Muscle layer of duodenum (tissue), 2 donors: Measurements from ENCODE around the gene NATD1.

Experiments used
- H3K27ac ChIP-seq: one replicate; pipeline ENCODE4 v1.7.0; 2013; ENCODE audit warnings: mild to moderate bottlenecking, low read length
- H3K27me3 ChIP-seq: one replicate; pipeline ENCODE4 v1.7.0; 2013; ENCODE audit warnings: low read depth, mild to moderate bottlenecking, control low read depth, low read length
- H3K36me3 ChIP-seq, 2 donors: one replicate each; pipeline ENCODE4 v1.7.0; 2013; ENCODE audit warnings: low read length in 2 of 2, control low read depth in 1 of 2, mild to moderate bottlenecking in 1 of 2; ENCODE audit not compliant: insufficient read depth in 2 of 2, control insufficient read depth in 1 of 2
- H3K4me1 ChIP-seq, 2 donors: one replicate each; pipeline ENCODE4 v1.7.0; 2013; ENCODE audit warnings: low read length in 2 of 2, mild to moderate bottlenecking in 2 of 2, control low read depth in 1 of 2, moderate library complexity in 1 of 2; ENCODE audit not compliant: insufficient read depth in 2 of 2, control insufficient read depth in 1 of 2
- H3K4me3 ChIP-seq, 2 donors: one replicate each; pipeline ENCODE4 v1.7.0; 2013; ENCODE audit warnings: low read length in 2 of 2, low read depth in 1 of 2, mild to moderate bottlenecking in 1 of 2
- H3K9me3 ChIP-seq, 2 donors: one replicate each; pipeline ENCODE4 v1.7.0; 2013; ENCODE audit warnings: low read length in 2 of 2, control low read depth in 1 of 2, mild to moderate bottlenecking in 1 of 2; ENCODE audit not compliant: control insufficient read depth in 1 of 2
- donor health status: healthy.

The NATD1 gene

DNA sequence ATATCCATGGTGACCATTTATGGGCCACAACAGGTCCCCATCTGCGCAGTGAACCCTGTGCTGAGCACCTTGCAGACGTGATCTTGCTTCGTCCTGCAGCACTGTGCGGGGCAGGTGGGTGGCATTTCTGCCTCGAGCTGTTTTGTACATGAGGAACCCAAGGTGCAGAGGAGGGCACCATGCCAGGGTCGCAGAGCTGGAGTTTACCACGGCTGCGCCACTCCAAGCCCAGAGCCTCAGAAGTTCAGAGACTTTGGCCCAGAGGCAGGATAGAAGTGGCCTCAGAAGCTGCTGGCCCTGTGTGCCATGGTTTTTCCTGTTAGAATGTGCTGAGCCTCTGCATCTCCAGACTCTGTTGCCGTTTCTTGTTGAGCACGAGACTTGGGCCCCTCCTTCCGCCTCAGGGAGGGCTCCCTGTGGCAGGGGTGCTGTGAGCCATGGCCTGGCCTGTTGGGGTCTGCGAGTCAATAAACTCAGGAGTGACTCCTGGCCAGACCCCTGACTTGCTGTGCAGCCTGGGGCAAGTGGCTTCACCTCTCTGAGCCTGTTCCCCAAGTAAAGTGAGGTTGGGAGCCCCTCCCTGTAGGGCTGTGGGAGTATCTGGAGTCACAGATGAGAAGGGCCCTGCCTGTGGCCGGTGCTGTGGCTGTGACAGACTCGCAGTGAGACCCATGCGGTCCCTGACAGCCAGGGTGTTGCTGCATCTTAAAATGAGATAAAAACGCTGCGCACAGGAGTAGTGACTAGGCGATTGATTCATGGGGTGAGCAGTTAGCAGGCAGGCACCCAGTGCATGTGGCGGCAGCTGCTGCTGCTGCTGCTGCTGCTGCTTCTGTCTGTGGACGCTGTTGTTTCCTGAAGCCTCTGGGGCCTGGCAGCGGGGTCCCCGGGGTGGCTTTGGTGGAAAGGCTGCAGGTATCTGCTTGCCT, 43.2 kb upstream of the NATD1 start:
- no peak overlapping the region for H3K4me3 ChIP-seq
- H3K27me3 ChIP-seq, result no peaks in the 10 kb centered on the region
- peaks cover 0 to 17% of the 10 kb centered on the region in 2 donors for H3K4me1 ChIP-seq
- H3K36me3 ChIP-seq, result peaks cover 24 to 32% of the 10 kb centered on the region in 2 donors
- no peak overlapping the region for H3K27ac ChIP-seq
- no peaks in the 10 kb centered on the region for H3K9me3 ChIP-seq

DNA sequence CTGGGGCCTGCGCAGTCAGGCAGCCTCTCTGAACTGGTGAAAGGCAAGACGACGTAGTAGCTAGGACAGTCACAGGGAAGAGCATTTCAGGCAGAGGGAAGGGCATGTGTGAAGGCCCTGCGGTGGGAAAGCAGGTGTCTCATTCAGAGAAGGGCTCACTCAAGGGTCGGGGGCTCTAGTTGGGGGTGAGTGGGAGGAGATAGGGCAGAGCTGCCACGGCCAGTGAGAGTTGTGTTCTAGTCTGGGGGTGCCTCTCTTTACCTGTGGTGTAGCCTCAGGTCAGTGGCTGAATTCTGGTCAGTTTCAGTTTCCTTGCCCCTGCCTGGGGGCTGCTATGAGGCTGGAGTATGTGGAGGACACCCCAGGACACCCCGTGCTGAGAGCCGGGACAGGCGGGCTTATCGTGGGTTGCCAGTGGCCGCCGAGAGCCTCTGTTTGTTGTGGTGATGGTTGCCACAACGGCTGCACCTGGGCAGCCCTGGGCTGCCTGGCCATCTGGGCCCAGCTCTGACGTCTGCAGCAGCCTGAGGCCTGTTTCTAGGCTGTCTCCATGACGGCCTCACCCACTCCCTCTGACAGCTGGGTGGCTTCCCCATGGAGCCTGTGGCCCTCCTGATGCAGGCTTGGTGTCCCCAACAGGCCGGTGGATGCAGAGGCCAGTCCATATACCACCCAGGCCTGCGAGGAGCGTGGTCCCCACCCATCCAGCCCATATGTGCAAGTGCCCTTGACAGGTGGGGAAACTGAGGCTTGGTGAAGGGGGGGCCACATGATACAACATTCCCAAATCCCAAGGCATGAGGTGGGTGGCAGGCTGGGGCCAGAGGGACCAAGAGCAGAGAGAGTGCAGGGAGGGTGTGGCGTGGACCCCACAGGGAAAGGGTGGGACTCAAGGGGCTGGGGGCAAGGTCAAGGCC, 42.1 kb upstream of the NATD1 start:
- no peaks in the 10 kb centered on the region for H3K9me3 ChIP-seq
- no peak overlapping the region for H3K27ac ChIP-seq
- H3K36me3 ChIP-seq, result peaks cover 17 to 21% of the 10 kb centered on the region in 2 donors
- H3K4me1 ChIP-seq, result peaks cover 0 to 17% of the 10 kb centered on the region in 2 donors
- no peaks in the 10 kb centered on the region for H3K27me3 ChIP-seq
- no peak overlapping the region for H3K4me3 ChIP-seq

DNA sequence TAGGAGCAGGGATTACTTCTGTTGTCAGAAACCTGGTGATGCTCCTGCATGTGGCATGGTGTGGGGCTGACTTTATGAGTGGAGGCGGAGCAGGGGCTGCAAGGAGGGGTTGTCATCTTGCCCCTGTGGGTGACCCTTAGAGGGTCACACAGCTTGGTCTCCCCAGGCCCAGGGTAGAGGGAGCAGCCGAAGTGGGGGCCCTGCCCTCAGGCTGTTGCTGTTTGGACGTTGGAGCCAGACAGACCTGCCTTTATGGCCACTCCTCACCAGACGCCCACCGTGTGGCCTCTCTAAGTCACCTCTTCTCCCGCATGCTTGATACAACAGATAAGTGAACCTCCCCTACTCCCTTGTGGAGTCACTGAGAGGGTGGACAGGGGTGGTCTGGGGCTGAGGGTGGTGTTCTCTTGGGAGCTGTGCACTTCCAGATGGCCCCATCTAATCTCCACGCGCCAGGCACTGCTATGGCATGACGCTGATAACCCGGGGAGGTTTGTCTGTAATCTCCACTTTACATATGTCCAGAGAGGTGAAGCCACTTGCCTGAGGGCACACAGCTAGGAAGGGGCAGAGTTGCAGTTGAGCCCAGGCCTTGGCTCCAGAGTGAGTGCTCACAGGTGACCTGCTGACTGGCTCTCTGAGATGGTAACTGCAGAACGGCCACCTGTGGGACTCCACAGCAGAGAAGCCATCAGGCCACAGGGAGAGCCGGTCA, 41.3 kb upstream of the NATD1 start:
- Histone ChIP-seq H3K36me3 (peaks cover 11 to 15% of the 10 kb centered on the region in 2 donors), H3K4me1 (peaks cover 3 to 24% of the 10 kb centered on the region in 2 donors), H3K27me3 (no peaks in the 10 kb centered on the region), H3K27ac (no peak overlapping the region), H3K9me3 (no peaks in the 10 kb centered on the region), H3K4me3 (no peak overlapping the region)

DNA sequence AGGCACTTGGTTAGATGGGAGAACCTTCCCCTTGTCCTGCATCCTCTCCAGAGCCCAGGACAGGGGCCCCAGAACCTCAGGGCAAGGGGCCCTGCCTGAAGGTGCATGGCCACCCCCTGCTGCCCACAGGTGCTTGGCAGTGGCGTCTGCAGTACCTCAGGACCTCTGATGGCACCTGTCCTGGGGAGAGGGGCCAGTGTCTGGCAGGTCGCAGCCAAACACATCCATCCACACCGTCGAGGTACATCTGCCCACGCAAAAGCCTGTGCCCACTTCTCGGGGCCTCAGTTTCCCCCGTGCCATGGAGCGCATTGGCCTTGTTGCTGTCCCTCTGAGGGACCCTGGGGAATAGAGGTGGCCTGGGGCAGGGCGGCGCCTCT, 40.6 kb upstream of the NATD1 start:
- Histone ChIP-seq H3K27ac (no peak overlapping the region), H3K36me3 (peaks cover 8 to 10% of the 10 kb centered on the region in 2 donors), H3K9me3 (no peaks in the 10 kb centered on the region), H3K27me3 (no peaks in the 10 kb centered on the region), H3K4me3 (no peak overlapping the region), H3K4me1 (peaks cover 7 to 30% of the 10 kb centered on the region in 2 donors)

DNA sequence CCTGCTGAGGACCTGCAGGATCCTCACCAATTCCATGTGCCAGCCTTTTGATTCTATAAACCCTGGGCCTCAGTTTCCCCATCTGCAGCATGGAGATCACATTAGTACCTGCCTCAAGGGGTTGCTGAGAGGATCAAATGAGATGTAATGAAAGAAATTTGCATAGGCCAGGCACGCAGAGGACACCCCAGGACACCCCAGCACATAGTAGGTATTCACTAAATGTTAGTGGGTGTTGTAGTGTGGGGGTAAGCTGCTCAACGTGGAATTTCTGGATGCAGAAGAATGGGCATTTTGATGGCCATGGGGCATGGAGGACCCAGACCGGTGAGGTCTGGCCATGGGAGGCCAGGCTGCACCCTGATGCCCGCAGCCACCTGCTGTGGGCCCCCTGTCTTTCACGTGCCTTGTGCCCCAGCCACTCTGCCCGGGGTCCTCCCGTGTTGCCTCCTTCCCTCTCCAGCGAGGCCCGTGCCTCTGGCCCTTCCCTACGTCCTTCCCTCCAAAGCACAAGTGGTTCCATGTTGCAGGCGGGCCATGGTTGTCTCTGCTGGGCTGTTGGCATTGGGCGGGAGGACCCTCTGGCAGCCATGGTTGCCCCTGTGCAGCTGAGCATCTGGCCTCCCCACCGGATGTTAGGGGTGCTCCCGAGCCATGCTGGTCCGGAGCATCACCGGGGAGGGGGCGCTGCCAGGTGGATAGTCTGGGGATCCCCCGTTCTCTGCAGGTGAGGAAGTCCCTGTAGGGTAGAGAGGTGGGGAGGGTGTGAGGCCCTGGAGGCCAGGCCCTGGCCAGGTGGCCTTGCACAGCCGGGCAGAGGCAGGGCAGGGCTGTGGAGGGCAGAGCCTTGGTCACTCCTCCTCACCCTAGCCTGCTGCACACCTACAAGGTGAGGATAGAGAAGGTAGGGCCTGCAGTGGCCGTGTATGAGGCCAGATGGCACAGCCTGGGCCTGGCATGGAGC, 39.9 kb upstream of the NATD1 start:
- peaks cover 1 to 8% of the 10 kb centered on the region in 2 donors for H3K36me3 ChIP-seq
- no peak overlapping the region for H3K27ac ChIP-seq
- peaks cover 14 to 37% of the 10 kb centered on the region in 2 donors for H3K4me1 ChIP-seq

DNA sequence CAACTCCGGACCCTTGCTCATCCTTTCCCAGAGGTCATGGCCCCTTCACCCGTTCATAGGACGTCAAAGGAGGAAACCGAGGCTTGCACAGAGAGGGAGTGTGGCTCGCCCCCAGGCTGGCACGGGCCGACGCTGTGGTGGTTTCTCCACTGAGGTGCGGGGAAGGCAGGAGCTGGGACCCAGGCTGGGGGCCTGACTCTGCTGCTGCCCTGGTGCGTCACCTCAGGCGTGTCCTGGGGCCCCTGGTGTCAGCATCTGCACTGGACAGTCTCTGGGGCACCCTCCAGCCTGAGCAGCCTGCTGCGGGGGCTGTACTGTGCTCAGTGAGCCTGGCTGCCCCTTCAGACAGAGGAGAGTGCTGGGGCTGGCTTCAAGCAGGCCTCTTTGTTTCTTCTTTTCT, 38.7 kb upstream of the NATD1 start:
- Histone ChIP-seq H3K4me3 (no peak overlapping the region), H3K27me3 (no peaks in the 10 kb centered on the region), H3K27ac (no peak overlapping the region), H3K4me1 (peaks cover 23 to 50% of the 10 kb centered on the region in 2 donors), H3K36me3 (peaks cover 0 to 8% of the 10 kb centered on the region in 2 donors), H3K9me3 (no peaks in the 10 kb centered on the region)

More for the DNA sequence above, 39.9 kb upstream of the NATD1 start:
- H3K9me3 ChIP-seq, result no peaks in the 10 kb centered on the region
- H3K27me3 ChIP-seq, result no peaks in the 10 kb centered on the region
- H3K4me3 ChIP-seq, result no peak overlapping the region

DNA sequence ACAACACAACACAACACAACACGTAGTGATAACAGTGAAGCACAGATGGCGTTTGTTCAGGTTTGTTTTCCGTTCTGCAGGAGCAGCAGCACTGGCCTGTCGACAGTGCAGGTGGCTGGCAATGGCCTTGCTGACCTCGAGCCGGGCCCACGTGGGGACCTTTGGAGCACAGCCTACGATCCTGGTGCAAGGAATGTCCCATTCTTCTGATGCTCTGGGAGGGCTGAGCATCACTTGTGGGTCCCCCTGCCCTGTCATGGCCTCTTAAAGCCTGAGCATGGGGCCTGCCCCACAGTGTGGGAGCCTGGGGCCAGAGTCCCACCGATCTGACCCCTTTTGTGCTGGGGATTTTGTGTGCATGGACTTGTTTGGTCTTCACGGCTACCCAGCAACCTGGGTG, 38.1 kb upstream of the NATD1 start:
- H3K36me3 ChIP-seq, result peaks cover 4 to 8% of the 10 kb centered on the region in 2 donors
- peaks cover 27 to 52% of the 10 kb centered on the region in 2 donors for H3K4me1 ChIP-seq
- no peaks in the 10 kb centered on the region for H3K9me3 ChIP-seq
- H3K27me3 ChIP-seq, result no peaks in the 10 kb centered on the region
- H3K4me3 ChIP-seq, result no peak overlapping the region
- no peak overlapping the region for H3K27ac ChIP-seq

DNA sequence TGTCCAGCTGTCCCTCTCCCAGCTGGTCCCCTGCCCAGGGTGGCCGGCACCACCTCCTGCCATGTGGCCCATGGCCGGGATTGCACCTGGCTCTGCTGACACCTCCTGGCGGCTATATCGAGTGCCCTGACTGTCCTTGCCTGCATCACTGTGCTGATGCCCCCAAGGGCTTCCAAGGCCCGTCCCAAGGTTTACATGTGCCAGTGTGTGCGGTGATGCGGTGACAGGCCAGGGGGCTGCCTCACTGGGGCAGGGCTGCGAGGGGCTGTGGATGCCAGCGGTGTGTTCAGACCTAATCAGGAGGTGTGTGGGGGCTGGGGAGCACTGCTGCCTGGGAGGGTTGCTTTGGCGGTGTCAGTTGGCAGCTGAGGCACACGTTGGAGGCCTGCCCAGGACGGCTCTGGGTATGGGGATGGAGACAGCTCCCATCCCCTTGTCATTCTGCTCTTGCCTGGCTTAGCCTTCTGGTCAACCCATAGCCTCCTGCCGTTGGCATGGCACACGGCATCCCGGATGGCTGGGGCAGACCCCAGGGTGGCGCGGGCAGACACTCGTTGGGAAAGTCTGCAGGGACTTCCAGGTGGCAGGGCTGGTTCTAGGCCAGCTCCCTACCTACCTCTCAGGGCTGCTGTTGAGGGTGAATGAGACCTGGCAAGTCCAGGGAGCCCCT, 36.8 kb upstream of the NATD1 start:
- Histone ChIP-seq H3K27me3 (no peaks in the 10 kb centered on the region), H3K4me3 (no peak overlapping the region), H3K27ac (peak overlapping the region; percentile 31), H3K36me3 (peaks cover 4 to 8% of the 10 kb centered on the region in 2 donors), H3K4me1 (peaks cover 27 to 46% of the 10 kb centered on the region in 2 donors), H3K9me3 (no peaks in the 10 kb centered on the region)

DNA sequence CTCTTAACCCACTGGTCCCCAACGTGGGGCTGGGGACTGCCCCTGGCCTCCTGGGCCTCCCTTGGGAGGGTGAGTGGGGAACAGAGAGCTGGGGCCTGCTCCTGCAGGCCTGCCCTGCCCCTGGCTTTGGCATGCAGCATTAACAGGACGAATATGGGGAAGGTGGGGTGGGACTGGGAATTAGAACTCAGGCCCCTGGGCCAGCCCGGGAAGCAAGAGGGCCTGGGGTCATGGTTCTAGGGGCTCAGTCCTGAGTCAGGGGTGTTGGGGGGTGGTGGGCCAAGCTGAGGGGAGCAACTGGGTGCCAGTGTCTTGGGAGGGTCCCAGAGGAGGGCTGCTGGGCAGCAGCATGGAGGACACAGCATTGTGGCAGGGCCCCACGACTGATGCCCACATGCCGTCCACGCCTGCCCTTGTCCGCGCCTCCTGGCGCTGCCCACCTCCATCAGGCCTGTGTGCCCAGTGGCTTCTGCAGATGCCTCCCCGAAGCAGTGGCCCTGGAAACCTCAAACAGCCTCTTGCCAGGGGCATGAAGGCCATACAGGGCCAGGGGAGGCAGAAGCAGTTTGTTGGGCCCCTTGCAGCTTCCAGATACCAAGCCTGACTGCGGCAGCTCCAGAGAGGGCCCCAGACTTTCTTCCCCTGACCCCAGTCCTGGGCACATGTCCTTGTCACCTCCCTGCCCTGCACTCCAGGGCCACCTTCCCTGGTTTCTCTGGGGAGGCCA, 36.1 kb upstream of the NATD1 start:
- no peaks in the 10 kb centered on the region for H3K27me3 ChIP-seq
- peaks cover 27 to 46% of the 10 kb centered on the region in 2 donors for H3K4me1 ChIP-seq
- no peaks in the 10 kb centered on the region for H3K9me3 ChIP-seq
- peak overlapping the region; percentile 99 for H3K27ac ChIP-seq
- peaks cover 4 to 8% of the 10 kb centered on the region in 2 donors for H3K36me3 ChIP-seq
- H3K4me3 ChIP-seq, result peak overlapping the region in 1 of 2 donors; percentile 96
